Embryonic facial prominence (tissue), 1 donor: ENCODE data around the gene UGT1A4.
"Not testable (repeated sequence)": the region's sequence is repeated elsewhere in the genome, so short reads cannot be mapped to it uniquely, and the experiment has no call there.

ENCODE experiments used
- DNase-seq: peaks from one replicate; pipeline ENCODE4 v3.0.0-alpha.2; 2016; ENCODE audit errors: extremely low spot score

UGT1A4 gene

GRCh38 chr2:233700028-233700635, 18.4 kb upstream of the UGT1A4 start:
- DNase-seq: no peak

GRCh38 chr2:233700842-233701241, 17.7 kb upstream of the UGT1A4 start:
- not testable (repeated sequence) for DNase-seq

GRCh38 chr2:233702238-233702637, 16.3 kb upstream of the UGT1A4 start:
- DNase-seq: no peak

DNA sequence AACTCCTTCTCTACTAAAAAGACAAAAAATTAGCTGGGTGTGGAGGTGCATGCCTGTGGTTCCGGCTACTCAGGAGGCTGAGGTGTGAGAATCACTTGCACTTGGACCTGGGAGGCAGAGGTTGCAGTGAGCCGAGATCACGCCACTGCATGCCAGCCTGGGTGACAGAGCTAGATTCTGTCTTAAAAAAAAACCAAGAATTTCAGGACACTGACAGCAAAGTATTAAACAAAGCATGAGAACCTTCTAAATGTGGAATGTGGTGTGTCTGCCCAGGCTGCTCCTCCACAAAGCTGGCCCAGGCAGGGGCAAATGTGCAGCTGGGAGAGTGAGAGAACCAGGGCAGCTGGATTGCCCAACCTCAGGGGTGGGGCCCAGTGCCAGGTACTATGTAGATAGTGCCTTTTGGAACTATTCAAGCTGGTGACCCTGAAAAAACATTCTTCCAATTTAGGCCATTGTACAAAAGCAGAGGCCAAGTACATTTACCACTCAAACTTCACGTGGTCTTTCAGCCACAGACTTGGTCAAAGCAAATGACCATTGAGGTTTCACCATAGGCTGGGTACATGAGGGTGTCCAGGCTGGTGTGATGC, 12.5 kb upstream of the UGT1A4 start:
- DNase-seq: no peak

GRCh38 chr2:233706720-233707119, 11.8 kb upstream of the UGT1A4 start:
- DNase-seq: no peak

- DNase-seq: no peak
Measured at GRCh38 chr2:233707940-233708644, 10.4 kb upstream of the UGT1A4 start.

- DNase-seq: no peak
Measured at GRCh38 chr2:233708942-233709341, 9.6 kb upstream of the UGT1A4 start.

DNA sequence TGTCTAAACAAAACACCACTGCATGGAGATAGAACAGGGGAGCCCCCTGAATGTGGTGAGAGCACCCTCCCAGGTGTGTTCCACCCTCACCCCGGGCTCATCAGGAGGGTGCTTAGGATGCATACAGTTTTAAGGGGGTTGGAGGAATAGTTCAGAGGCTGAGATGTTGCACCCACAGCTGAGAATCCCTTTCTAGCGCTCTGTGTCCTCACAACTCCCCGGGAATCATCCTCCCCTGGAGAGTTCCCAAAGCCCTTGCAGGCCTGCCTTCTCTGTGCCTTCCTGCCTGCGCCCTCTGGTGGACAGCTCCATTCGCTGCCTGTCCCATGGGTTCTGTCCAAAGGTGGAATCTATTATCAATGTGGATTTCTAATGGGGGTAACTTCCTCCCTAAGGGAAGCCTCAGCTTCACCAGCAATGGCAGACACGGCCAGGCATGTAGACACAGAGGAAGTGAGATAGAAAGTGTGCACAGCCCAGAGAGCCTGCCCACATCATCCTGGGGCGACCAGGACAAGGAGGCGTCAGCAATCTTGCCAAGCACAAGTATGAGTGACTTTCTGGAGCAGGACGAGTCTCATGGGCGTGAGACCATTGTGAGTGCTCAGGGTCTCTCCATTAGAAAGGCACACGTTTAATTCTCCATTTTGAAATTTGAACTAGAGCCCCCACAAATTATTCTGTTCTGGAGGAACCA, 7.1 kb upstream of the UGT1A4 start:
- DNase-seq: no peak

DNA sequence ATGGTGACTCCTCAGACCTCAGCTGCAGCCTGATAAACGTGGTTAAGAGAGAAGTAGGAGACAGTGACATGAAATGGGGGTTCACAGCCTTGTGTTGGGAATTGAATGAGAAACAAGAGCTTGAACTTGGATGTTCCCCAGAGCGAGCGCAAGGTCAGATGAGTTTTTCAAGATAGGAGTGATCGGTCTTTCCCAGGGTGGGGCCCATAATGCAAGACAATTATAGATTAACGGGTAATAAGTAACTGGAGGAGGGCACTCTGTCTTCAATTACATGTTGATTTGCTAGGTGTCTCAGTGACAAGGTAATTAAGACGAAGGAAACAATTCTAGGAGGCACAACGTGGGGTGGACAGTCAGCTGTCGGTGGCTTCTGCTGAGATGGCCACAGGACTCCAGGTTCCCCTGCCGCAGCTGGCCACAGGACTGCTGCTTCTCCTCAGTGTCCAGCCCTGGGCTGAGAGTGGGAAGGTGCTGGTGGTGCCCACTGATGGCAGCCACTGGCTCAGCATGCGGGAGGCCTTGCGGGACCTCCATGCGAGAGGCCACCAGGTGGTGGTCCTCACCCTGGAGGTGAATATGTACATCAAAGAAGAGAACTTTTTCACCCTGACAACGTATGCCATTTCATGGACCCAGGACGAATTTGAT, 5.8 kb upstream of the UGT1A4 start, which contains the start of gene UGT1A5:
UGT1A5 (plus strand) TSS at position 297 of the 651 bp plus-strand sequence; CDS start at position 382, 85 bp downstream.
- DNase-seq: no peak

DNA sequence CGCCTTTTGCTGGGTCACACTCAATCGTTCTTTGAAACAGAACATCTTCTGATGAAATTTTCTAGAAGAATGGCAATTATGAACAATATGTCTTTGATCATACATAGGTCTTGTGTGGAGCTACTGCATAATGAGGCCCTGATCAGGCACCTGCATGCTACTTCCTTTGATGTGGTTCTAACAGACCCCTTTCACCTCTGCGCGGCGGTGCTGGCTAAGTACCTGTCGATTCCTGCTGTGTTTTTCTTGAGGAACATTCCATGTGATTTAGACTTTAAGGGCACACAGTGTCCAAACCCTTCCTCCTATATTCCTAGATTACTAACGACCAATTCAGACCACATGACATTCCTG, 5.3 kb upstream of the UGT1A4 start:
- DNase-seq: no peak

GRCh38 chr2:233714121-233714520, 4.4 kb upstream of the UGT1A4 start:
- no peak for DNase-seq

- DNase-seq: no peak
Measured at GRCh38 chr2:233728723-233729301, 10.3 kb downstream of the UGT1A4 start, which contains the start of gene UGT1A3. UGT1A3 (plus strand) TSS chr2:233729042; CDS start chr2:233729127, 85 bp downstream.

DNA sequence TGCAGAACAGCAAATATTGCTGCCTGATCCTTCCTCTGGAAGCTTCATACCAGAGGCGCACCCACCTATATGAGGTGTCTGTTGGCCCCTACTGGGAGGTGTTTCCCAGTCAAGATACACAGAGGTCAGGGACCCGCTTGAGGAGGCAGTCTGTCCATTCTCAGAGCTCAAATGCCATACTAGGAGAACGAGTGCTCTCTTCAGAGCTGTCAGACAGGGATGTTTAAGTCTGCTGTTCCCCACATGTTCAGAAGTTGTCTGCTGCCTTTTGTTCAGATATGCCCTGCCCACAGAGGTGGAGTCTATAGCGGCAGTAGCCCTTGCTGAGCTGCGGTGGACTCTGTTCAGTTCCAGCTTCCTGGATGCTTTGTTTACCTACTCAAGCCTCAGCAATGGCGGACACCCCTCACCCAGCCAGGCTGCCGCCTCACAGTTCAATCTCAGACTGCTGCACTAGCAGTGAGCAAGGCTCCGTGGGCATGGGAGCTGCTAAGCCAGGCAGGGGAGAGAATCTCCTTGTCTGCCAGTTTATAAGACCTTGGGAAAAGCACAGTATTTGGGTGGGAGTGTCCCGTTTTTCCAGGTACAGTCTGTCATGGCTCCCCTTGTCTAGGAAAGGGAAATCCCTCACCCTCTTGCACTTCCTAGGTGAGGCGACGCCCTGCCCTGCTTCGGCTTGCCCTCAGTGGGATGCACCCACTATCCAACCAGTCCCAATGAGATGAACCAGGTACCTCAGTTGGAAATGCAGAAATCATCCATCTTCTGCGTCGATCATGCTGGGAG, 18.5 kb downstream of the UGT1A4 start:
- DNase-seq: not testable (repeated sequence)

DNA sequence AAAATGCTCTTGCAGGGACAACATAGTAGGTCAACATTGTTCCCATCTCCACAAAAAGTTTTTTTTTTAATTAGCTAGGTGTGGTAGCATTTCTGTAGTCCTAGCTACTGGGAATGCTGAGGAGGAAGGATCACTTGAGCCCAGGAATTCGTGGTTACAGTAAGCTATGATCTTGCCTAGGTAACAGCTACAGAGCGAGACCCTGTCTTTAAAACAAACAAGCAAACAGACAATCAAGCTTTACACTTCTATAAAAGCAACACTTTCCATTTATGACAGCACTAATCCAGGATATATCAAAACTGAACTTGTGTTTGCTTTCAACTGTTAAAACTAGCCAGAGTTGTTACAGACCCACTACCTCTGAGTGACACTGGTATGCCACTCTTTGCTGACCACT, 22.3 kb downstream of the UGT1A4 start:
- no peak for DNase-seq

- no peak for DNase-seq
Measured at GRCh38 chr2:233743464-233744259, 25.1 kb downstream of the UGT1A4 start.

GRCh38 chr2:233745073-233745755, 26.7 kb downstream of the UGT1A4 start:
- DNase-seq: no peak

DNA sequence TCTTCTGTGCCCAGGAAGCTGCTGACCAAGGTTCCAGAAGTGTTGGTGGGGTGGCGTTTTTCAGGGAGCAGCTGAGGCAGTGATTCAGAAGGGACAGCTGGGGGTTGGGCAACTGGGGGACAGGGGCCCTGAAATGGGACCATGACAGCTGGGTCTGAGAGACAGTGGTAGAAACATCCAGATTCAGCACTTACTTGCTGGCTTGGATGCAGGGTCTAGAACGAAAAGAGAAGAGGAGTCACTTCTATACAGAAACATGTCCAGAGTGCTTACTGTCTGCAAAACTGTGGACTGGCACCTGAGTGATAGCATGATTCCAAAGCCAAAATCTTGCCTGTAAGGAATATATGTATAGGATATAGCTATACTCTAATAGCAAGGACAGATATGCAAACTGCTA, 27.3 kb downstream of the UGT1A4 start:
- DNase-seq: not testable (repeated sequence)

DNA sequence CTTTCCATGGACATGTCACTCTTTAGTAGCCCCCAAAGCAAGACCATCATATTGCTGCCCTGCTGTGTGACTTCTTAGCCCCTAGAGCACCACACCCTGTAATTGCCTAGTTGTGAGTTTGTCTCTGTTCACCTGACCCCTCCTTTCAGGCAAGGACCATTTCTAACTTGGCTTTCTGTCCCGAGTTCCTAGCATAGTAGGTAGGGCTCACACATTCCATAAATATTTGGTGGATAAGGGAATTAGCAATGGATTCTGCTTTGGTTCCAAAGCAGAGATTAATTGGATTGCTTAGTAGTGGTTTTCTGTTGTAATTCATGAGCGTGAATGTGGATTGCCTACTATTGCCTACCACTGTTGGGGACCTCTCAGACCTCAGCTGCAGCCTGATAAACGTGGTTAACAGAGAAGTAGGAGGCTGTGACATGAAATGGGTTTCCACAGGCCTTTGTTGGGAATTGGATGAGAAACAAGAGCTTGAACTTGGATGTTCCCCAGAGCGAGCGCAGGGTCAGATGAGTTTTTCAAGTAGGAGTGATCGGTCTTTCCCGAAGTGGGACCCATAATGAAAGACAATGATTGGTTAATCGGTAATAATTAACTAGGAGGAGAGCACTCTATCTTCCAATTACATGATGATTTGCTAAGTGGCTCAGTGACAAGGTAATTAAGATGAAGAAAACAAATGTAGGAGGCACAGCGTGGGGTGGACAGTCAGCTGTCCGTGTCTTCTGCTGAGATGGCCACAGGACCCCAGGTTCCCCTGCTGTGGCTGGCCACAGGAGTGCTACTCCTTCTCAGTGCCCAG, 28.1 kb downstream of the UGT1A4 start:
- no peak for DNase-seq

DNA sequence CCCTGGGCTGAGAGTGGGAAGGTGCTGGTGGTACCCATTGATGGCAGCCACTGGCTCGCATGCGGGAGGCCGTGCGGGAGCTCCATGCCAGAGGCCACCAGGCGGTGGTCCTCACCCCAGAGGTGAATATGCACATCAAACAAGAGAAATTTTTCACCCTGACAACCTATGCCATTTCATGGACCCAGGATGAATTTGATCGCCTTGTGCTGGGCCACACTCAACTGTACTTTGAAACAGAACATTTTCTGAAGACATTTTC, 28.7 kb downstream of the UGT1A4 start:
- DNase-seq: no peak
